Glutamatergic neuron (in vitro differentiated cells): ENCODE measurements around the gene TLR9. TPM values are rescaled to one million over a fixed set of nuclear protein-coding genes. Genes with fewer than 3 reads are reported as not detected.
A peak's percentile ranks its signal among the peaks of the same experiment; 100 is the strongest.

Experiments used
- DNase-seq: peaks from one replicate; pipeline ENCODE4 v3.0.0; 2022
- H3K27ac Mint-ChIP-seq: one replicate; pipeline ENCODE4 v1.8.0; 2020; ENCODE audit warnings: mild to moderate bottlenecking, mixed read lengths, inconsistent platforms; ENCODE audit not compliant: unreplicated experiment
- H3K27me3 Mint-ChIP-seq: one replicate; pipeline ENCODE4 v1.8.0; 2020; ENCODE audit warnings: mild to moderate bottlenecking, moderate library complexity, mixed read lengths, inconsistent platforms; ENCODE audit not compliant: unreplicated experiment
- H3K36me3 Mint-ChIP-seq: one replicate; pipeline ENCODE4 v1.8.0; 2020; ENCODE audit warnings: mild to moderate bottlenecking, mixed read lengths, inconsistent platforms; ENCODE audit not compliant: unreplicated experiment
- H3K4me1 Mint-ChIP-seq: one replicate; pipeline ENCODE4 v1.8.0; 2020; ENCODE audit warnings: mild to moderate bottlenecking, low read depth, mixed read lengths, inconsistent platforms; ENCODE audit not compliant: unreplicated experiment
- H3K4me3 Mint-ChIP-seq: one replicate; pipeline ENCODE4 v1.8.0; 2020; ENCODE audit warnings: mild to moderate bottlenecking, mixed read lengths, inconsistent platforms; ENCODE audit not compliant: unreplicated experiment
- H3K9me3 Mint-ChIP-seq: one replicate; pipeline ENCODE4 v1.8.0; 2020; ENCODE audit warnings: mild to moderate bottlenecking, moderate library complexity, mixed read lengths, inconsistent platforms; ENCODE audit not compliant: unreplicated experiment
- CTCF ChIP-seq: fragments of 200-600 bp; sonication (generic); IDR thresholded peaks from one replicate; pipeline ENCODE4 v1.5.0; 2021; ENCODE audit not compliant: partially characterized antibody, unreplicated experiment
- total RNA-seq: library from RNA; stranded (reverse); fragmentation: NEBNext Ultra II Directional; extraction: Animal tissue kit (Norgen Biotek cat#: 25700); gene quantifications from one replicate; pipeline ENCODE4 v1.2.1, GENCODE V29; 2021; ENCODE audit not compliant: unreplicated experiment

TLR9 gene
- total RNA-seq, 1 donor from 2014 or later, result 0.37 TPM

- no peak for DNase-seq
- peaks cover 21% of the 10 kb centered on the region for H3K9me3 Mint-ChIP-seq
- H3K4me3 Mint-ChIP-seq, result peak overlapping the region; percentile 98
- H3K36me3 Mint-ChIP-seq, result no peaks in the 10 kb centered on the region
- peaks cover 20% of the 10 kb centered on the region for H3K27me3 Mint-ChIP-seq
- no peak overlapping the region for H3K27ac Mint-ChIP-seq
- H3K4me1 Mint-ChIP-seq, result peaks cover 23% of the 10 kb centered on the region
- no peak for TF ChIP-seq CTCF
Measured at GRCh38 chr3:52237006-52237656, 11.7 kb upstream of the TLR9 start.

- no peak overlapping the region for H3K27ac Mint-ChIP-seq
- H3K9me3 Mint-ChIP-seq, result peaks cover 21% of the 10 kb centered on the region
- peaks cover 27% of the 10 kb centered on the region for H3K4me1 Mint-ChIP-seq
- peaks cover 22% of the 10 kb centered on the region for H3K27me3 Mint-ChIP-seq
- H3K4me3 Mint-ChIP-seq, result no peak overlapping the region
- peak; percentile 19 for TF ChIP-seq CTCF
- no peak for DNase-seq
- H3K36me3 Mint-ChIP-seq, result no peaks in the 10 kb centered on the region
Measured at GRCh38 chr3:52236424-52236886, 11.0 kb upstream of the TLR9 start.

- Mint-ChIP-seq H3K9me3 (peaks cover 10% of the 10 kb centered on the region), H3K27ac (no peak overlapping the region), H3K27me3 (peaks cover 16% of the 10 kb centered on the region), H3K36me3 (no peaks in the 10 kb centered on the region), H3K4me3 (no peak overlapping the region), H3K4me1 (peaks cover 14% of the 10 kb centered on the region)
- TF ChIP-seq CTCF, result no peak
- DNase-seq, result no peak
Measured at GRCh38 chr3:52234516-52235447, 9.3 kb upstream of the TLR9 start.

GRCh38 chr3:52233968-52234367 lies 8.5 kb upstream of the TLR9 start:
- no peak for DNase-seq
- Mint-ChIP-seq H3K9me3 (peaks cover 5% of the 10 kb centered on the region), H3K4me3 (no peak overlapping the region), H3K4me1 (peaks cover 14% of the 10 kb centered on the region), H3K27me3 (peaks cover 14% of the 10 kb centered on the region), H3K36me3 (no peaks in the 10 kb centered on the region), H3K27ac (no peak overlapping the region)
- TF ChIP-seq CTCF, result no peak
